Thyroid gland (tissue), 4 donors: ENCODE measurements around the gene COL28A1.

Source experiments
- POLR2A ChIP-seq, 2 donors: fragments of 450-650 bp; IDR thresholded peaks; one replicate each; pipeline ENCODE4 v1.6.1; 2017; ENCODE audit warnings: antibody characterized with exemption in 2 of 2, mild to moderate bottlenecking in 2 of 2, moderate library complexity in 1 of 2
- TF ChIP-seq, protein P1 (sequence below), 6 experiments: fragments of 200-600 bp in 3 of 6; fragments of 450-650 bp in 3 of 6; sonication (generic) in 3 of 6; IDR thresholded peaks; one replicate each; pipeline ENCODE4 v1.5.1; 2016 to 2019; ENCODE audit warnings: antibody characterized with exemption in 6 of 6, mild to moderate bottlenecking in 2 of 6, inconsistent platforms in 1 of 6, moderate library complexity in 1 of 6

DNA sequence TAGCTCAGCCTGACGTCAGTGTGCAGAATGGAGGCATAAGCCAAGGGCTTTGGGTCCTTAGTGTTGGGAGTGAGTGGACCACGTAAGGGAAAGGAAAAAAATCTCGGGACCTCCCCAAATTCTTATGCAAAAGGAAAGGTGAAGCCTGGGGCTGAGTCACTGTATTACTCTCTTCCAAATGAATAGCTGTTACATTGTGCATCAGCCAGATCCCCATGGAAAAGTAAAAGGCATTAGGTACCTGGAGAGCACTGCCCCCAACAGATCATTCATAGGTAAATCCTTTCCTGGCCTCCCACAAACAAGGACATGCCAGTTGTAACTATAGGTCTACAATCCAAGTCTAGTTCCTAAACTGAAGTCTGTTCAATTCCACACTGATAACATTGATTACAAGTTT lies 182.8 kb downstream of the COL28A1 start:
- no peak for TF ChIP-seq POLR2A (IDR thresholded peaks at IDR 0.05)
- TF ChIP-seq, protein P1, sequence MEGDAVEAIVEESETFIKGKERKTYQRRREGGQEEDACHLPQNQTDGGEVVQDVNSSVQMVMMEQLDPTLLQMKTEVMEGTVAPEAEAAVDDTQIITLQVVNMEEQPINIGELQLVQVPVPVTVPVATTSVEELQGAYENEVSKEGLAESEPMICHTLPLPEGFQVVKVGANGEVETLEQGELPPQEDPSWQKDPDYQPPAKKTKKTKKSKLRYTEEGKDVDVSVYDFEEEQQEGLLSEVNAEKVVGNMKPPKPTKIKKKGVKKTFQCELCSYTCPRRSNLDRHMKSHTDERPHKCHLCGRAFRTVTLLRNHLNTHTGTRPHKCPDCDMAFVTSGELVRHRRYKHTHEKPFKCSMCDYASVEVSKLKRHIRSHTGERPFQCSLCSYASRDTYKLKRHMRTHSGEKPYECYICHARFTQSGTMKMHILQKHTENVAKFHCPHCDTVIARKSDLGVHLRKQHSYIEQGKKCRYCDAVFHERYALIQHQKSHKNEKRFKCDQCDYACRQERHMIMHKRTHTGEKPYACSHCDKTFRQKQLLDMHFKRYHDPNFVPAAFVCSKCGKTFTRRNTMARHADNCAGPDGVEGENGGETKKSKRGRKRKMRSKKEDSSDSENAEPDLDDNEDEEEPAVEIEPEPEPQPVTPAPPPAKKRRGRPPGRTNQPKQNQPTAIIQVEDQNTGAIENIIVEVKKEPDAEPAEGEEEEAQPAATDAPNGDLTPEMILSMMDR (IDR thresholded peaks at IDR 0.05): peak in 4 of 6 experiments; percentile 22 to 38 (median 26)
